Type B pancreatic cell (in vitro differentiated cells): ENCODE results near the gene MZT2B. TPM values are rescaled to one million over a fixed set of nuclear protein-coding genes. Genes with fewer than 3 reads are reported as not detected.
"Not testable (repeated sequence)": the region's sequence is repeated elsewhere in the genome, so short reads cannot be mapped to it uniquely, and the experiment has no call there.

Source experiments
- DNase-seq: peaks from one replicate; pipeline ENCODE4 v3.0.0; 2021; ENCODE audit warnings: mixed read lengths; ENCODE audit not compliant: unreplicated experiment; ENCODE audit errors: extremely low spot score
- H3K27ac Mint-ChIP-seq: 2 replicates; pipeline ENCODE4 v1.8.0; 2021; ENCODE audit warnings: mild to moderate bottlenecking, mixed read lengths
- H3K27me3 Mint-ChIP-seq: 2 replicates; pipeline ENCODE4 v1.8.0; 2021; ENCODE audit warnings: mixed read lengths
- H3K36me3 Mint-ChIP-seq: 2 replicates; pipeline ENCODE4 v1.8.0; 2021; ENCODE audit warnings: mixed read lengths
- H3K4me1 Mint-ChIP-seq: one replicate; pipeline ENCODE4 v1.8.0; 2021; ENCODE audit warnings: mixed read lengths; ENCODE audit not compliant: unreplicated experiment
- H3K4me3 Mint-ChIP-seq: 2 replicates; pipeline ENCODE4 v1.8.0; 2021; ENCODE audit warnings: mild to moderate bottlenecking, mixed read lengths
- H3K9me3 Mint-ChIP-seq: 2 replicates; pipeline ENCODE4 v1.8.0; 2021; ENCODE audit warnings: mixed read lengths
- long read RNA-seq: library from polyadenylated mRNA; unstranded; transcript quantifications from one replicate; pipeline ENCODE4 v2.0.0, GENCODE V29; 2020
- total RNA-seq: library from RNA; stranded (reverse); gene quantifications from 2 replicates; pipeline ENCODE4 v1.2.1, GENCODE V29; 2021; ENCODE audit warnings: low replicate concordance
- TF ChIP-seq, protein P1 (sequence below): fragments of 200-600 bp; sonication (generic); conservative IDR thresholded peaks from 2 replicates; pipeline ENCODE4 v1.5.0; 2021; ENCODE audit warnings: antibody characterized with exemption, mild to moderate bottlenecking

Gene MZT2B, protein sequence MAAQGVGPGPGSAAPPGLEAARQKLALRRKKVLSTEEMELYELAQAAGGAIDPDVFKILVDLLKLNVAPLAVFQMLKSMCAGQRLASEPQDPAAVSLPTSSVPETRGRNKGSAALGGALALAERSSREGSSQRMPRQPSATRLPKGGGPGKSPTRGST
- 164 and 224 TPM in 2 replicates for total RNA-seq
- long read RNA-seq, partial matches to known transcripts = 0 of 1 reads
- long read RNA-seq, other reads (novel, unspliced or antisense) = 1 of 1 reads

DNA sequence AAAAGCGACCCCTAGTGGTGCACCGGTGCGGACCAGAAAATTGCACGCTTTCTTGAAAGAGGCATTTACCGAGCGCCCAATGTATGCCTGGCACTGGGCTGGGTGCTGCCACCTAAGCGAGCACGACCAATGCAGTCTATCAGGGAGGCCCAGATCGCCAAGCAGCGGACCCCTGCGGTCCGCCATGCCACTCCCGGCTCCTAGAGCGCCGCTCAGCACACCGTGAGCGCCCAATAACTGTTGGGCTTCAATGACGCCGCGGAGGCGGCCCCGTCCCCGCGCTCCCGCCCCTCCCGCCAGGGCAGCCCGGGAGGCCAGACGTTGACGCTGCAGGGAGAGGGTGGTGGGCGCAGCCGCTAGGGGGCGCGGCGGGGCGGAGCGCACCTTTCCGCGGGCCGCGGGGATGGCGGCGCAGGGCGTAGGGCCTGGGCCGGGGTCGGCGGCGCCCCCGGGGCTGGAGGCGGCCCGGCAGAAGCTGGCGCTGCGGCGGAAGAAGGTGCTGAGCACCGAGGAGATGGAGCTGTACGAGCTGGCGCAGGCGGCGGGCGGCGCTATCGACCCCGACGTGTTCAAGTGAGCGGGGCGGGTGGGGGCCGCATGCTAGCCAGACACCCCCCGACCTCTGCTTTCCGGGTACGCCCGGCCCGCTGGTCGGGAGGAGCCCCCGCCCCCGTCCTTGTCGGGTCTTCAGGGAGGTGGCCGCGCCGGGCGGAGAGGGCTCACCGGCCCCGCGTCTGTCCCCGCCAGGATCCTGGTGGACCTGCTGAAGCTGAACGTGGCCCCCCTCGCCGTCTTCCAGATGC is at the start of gene MZT2B:
MZT2B (plus strand) TSS at position 383 of the 803 bp plus-strand sequence; CDS start at position 404, 21 bp downstream.
- not testable (repeated sequence) for H3K4me1 Mint-ChIP-seq, H3K27me3 Mint-ChIP-seq, H3K36me3 Mint-ChIP-seq, H3K9me3 Mint-ChIP-seq
- TF ChIP-seq, protein P1, sequence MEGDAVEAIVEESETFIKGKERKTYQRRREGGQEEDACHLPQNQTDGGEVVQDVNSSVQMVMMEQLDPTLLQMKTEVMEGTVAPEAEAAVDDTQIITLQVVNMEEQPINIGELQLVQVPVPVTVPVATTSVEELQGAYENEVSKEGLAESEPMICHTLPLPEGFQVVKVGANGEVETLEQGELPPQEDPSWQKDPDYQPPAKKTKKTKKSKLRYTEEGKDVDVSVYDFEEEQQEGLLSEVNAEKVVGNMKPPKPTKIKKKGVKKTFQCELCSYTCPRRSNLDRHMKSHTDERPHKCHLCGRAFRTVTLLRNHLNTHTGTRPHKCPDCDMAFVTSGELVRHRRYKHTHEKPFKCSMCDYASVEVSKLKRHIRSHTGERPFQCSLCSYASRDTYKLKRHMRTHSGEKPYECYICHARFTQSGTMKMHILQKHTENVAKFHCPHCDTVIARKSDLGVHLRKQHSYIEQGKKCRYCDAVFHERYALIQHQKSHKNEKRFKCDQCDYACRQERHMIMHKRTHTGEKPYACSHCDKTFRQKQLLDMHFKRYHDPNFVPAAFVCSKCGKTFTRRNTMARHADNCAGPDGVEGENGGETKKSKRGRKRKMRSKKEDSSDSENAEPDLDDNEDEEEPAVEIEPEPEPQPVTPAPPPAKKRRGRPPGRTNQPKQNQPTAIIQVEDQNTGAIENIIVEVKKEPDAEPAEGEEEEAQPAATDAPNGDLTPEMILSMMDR = peak; percentile 91
- peak within 1 kb of the TSS; percentile 89 for H3K27ac Mint-ChIP-seq
- H3K4me3 Mint-ChIP-seq = peak within 1 kb of the TSS; percentile 94
- peak; percentile 94 for DNase-seq

- Mint-ChIP-seq H3K27me3 (no peaks in the 10 kb centered on the region), H3K9me3 (no peaks in the 10 kb centered on the region), H3K4me3 (no peak overlapping the region), H3K36me3 (no peaks in the 10 kb centered on the region), H3K27ac (no peak overlapping the region), H3K4me1 (peaks cover 5% of the 10 kb centered on the region)
- TF ChIP-seq, protein P1 = no peak
- peak; percentile 65 for DNase-seq
These were observed 46.1 kb upstream of the MZT2B start for GRCh38 chr2:130135692-130136541.

- H3K4me1 Mint-ChIP-seq, H3K27me3 Mint-ChIP-seq, DNase-seq, H3K4me3 Mint-ChIP-seq, H3K36me3 Mint-ChIP-seq, H3K27ac Mint-ChIP-seq, H3K9me3 Mint-ChIP-seq: not testable (repeated sequence)
These were observed 45.5 kb upstream of the MZT2B start for GRCh38 chr2:130136546-130136945.

GRCh38 chr2:130137118-130137517 is 44.9 kb upstream of the MZT2B start:
- H3K27me3 Mint-ChIP-seq, H3K9me3 Mint-ChIP-seq, H3K27ac Mint-ChIP-seq, H3K4me3 Mint-ChIP-seq, H3K36me3 Mint-ChIP-seq, H3K4me1 Mint-ChIP-seq: not testable (repeated sequence)
- DNase-seq = peak; percentile 37

DNA sequence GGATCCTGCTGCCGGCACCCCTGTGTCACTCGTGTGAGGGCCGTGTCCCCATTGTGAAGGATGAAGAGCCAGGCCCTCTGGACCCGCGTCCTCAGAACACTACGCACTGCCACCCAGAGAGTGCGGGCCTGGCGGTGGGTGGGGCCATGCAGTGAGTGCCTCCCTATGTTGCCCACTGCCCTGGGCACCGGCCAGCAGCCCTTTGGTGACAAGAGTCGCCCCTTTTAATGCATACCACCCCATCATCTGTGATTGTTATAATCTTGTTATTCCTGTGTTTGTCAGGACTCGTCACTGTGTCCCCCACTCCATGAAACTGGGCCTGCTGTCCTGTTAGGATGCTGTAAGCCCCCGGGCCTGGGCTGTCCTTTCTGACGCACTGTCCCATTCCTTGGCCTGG is 43.7 kb upstream of the MZT2B start:
- not testable (repeated sequence) for H3K4me1 Mint-ChIP-seq, H3K27me3 Mint-ChIP-seq, H3K27ac Mint-ChIP-seq, H3K9me3 Mint-ChIP-seq, H3K4me3 Mint-ChIP-seq, H3K36me3 Mint-ChIP-seq
- peak; percentile 44 for DNase-seq

GRCh38 chr2:130138841-130139251 is 43.2 kb upstream of the MZT2B start:
- not testable (repeated sequence) for H3K9me3 Mint-ChIP-seq, H3K36me3 Mint-ChIP-seq, H3K4me1 Mint-ChIP-seq, H3K27me3 Mint-ChIP-seq, H3K4me3 Mint-ChIP-seq, H3K27ac Mint-ChIP-seq
- DNase-seq = peak; percentile 39

- not testable (repeated sequence) for H3K27ac Mint-ChIP-seq, H3K36me3 Mint-ChIP-seq, H3K9me3 Mint-ChIP-seq, H3K4me3 Mint-ChIP-seq, H3K27me3 Mint-ChIP-seq, H3K4me1 Mint-ChIP-seq
- peak; percentile 67 for DNase-seq
These were observed 42.5 kb upstream of the MZT2B start for GRCh38 chr2:130139331-130140280.

GRCh38 chr2:130140516-130140915 is 41.5 kb upstream of the MZT2B start:
- H3K27me3 Mint-ChIP-seq, H3K36me3 Mint-ChIP-seq, H3K27ac Mint-ChIP-seq, H3K4me1 Mint-ChIP-seq, H3K4me3 Mint-ChIP-seq, H3K9me3 Mint-ChIP-seq: not testable (repeated sequence)
- peak; percentile 54 for DNase-seq

DNA sequence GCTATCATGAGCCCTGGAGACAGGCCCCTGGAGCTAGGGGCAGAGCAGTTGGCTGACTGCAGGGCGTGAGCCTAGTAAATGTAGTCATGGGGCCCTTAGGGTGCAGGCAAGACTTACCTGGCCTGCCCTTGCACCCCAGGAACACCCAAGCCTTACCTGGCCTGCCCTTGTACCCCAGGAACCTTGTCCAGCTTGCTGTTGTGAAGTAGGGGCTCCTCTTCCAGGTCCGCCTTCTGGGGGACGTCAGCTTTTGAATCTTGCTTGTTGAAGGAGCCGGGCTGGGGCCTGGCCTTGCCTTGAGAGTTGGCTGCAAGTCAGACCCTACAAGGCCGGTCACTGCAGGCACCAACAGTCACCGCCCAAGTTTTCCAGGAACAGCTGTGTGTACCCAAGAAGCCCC is 41.1 kb upstream of the MZT2B start:
- not testable (repeated sequence) for H3K4me3 Mint-ChIP-seq, H3K9me3 Mint-ChIP-seq, H3K27me3 Mint-ChIP-seq, H3K36me3 Mint-ChIP-seq, H3K4me1 Mint-ChIP-seq, H3K27ac Mint-ChIP-seq
- DNase-seq = peak; percentile 16

- not testable (repeated sequence) for H3K27ac Mint-ChIP-seq, H3K4me1 Mint-ChIP-seq, H3K9me3 Mint-ChIP-seq, H3K27me3 Mint-ChIP-seq, H3K36me3 Mint-ChIP-seq, H3K4me3 Mint-ChIP-seq
- DNase-seq = peak; percentile 51
These were observed 40.3 kb upstream of the MZT2B start for GRCh38 chr2:130141645-130142370.
